ENCODE results near the gene DNER.

The DNER gene

DNA sequence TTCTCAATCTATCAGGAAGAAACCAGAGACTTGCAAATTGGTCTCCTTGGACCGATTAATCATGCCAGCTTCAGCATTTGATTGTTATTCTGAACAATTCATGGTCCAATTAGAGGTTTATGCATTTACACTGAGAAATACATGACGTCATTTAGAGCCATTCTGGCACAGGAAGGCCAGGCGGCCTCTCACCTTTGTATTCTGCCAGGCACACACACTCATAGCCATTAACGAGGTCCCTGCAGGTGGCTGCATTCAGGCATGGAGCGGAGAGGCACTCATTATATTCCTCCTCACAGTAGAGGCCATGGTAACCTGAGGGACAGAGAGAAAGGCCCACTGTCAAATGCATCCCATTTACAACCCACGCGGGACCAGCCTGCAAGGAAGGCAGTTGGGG lies 296.4 kb downstream of the DNER start:
- Histone ChIP-seq H3K4me3 (ENCODE audit: low read depth, low read length) (no peak overlapping the region), H3K27me3 (ENCODE audit: control insufficient read depth, insufficient read depth, low read length) (no peaks in the 10 kb centered on the region), H3K4me1 (ENCODE audit: control insufficient read depth, insufficient read depth, low read length) (peaks cover 4% of the 10 kb centered on the region), H3K36me3 (ENCODE audit: control insufficient read depth, insufficient read depth, low read length) (no peaks in the 10 kb centered on the region), H3K9ac (ENCODE audit: low read depth, low read length) (no peak overlapping the region), H3K9me3 (ENCODE audit: control insufficient read depth, insufficient read depth, low read length) (no peaks in the 10 kb centered on the region)

DNA sequence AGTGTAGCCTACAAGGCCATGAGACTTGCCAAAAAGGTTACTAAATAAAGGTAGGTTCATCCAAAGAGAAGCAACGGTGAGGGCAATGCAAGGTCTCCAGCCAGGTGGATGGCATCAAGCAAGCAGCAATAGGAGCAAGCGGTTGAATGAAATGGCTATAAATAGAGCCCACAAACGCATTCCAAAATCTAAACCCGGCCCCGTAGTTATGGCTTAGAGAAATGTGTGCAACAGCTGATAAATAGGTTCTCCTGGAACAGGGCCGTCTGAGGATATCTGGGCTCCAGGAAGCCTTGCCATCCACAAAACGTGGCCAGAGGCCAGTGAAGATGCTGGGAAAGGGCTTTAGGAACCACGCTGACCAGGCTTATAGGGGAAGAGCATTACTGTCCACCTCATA lies 297.2 kb downstream of the DNER start:
- no peak overlapping the region for H3K9ac ChIP-seq (ENCODE audit: low read depth, low read length)
- no peaks in the 10 kb centered on the region for H3K27me3 ChIP-seq (ENCODE audit: control insufficient read depth, insufficient read depth, low read length)
- no peaks in the 10 kb centered on the region for H3K36me3 ChIP-seq (ENCODE audit: control insufficient read depth, insufficient read depth, low read length)
- peaks cover 4% of the 10 kb centered on the region for H3K4me1 ChIP-seq (ENCODE audit: control insufficient read depth, insufficient read depth, low read length)
- no peaks in the 10 kb centered on the region for H3K9me3 ChIP-seq (ENCODE audit: control insufficient read depth, insufficient read depth, low read length)
- no peak overlapping the region for H3K4me3 ChIP-seq (ENCODE audit: low read depth, low read length)

DNA sequence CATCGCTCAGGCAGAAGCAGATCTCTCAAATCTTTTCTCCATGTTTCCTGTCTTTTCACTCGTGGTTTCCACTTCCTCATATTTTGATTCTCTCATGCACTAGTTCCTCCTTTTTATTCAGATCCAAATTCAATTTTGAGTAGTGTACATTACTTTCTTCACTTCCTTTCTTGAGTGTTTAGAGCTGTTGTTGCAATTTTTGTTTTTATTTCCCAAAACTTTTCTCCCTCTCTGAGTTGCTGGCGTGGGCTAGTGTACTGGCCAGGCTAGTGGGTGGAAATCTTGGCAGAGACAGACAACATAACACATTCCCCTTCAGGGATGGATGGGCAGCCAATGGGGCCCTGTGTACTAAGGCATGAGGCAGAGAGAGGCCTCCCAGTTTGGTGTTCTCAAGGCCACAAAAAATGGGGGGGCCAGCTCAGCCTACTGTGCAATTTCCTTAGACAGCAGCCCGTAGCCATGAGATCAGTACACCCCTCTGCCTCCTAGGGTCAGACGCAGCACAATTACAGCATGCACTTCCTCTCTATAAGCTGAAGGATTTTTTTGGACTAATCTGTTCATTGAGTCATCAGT lies 298.1 kb downstream of the DNER start:
- Histone ChIP-seq H3K4me3 (ENCODE audit: low read depth, low read length) (no peak overlapping the region), H3K4me1 (ENCODE audit: control insufficient read depth, insufficient read depth, low read length) (peaks cover 4% of the 10 kb centered on the region), H3K27me3 (ENCODE audit: control insufficient read depth, insufficient read depth, low read length) (no peaks in the 10 kb centered on the region), H3K9me3 (ENCODE audit: control insufficient read depth, insufficient read depth, low read length) (no peaks in the 10 kb centered on the region), H3K9ac (ENCODE audit: low read depth, low read length) (no peak overlapping the region), H3K36me3 (ENCODE audit: control insufficient read depth, insufficient read depth, low read length) (no peaks in the 10 kb centered on the region)

DNA sequence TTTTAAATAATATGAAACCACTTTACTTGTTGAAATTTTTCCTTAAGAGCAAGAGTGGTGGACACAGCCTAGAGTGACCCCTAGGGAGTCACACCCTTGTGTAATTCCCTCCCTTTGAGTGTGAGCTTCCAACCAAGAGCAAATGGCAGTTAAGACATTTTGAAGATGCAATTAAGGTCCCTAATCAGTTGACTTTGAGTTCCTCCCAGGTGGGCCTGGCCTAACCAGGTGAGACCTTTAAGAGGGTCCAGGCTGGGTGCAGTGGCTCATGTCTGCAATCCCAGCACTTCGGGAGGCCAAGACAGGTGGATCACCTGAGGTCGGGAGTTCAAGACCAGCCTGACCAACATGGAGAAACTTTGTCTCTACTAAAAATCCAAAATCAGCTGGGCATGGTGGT lies 299.7 kb downstream of the DNER start:
- no peaks in the 10 kb centered on the region for H3K27me3 ChIP-seq (ENCODE audit: control insufficient read depth, insufficient read depth, low read length)
- H3K4me3 ChIP-seq (ENCODE audit: low read depth, low read length): no peak overlapping the region
- H3K4me1 ChIP-seq (ENCODE audit: control insufficient read depth, insufficient read depth, low read length): peaks cover 9% of the 10 kb centered on the region
- H3K36me3 ChIP-seq (ENCODE audit: control insufficient read depth, insufficient read depth, low read length): no peaks in the 10 kb centered on the region
- H3K9ac ChIP-seq (ENCODE audit: low read depth, low read length): no peak overlapping the region
- no peaks in the 10 kb centered on the region for H3K9me3 ChIP-seq (ENCODE audit: control insufficient read depth, insufficient read depth, low read length)

DNA sequence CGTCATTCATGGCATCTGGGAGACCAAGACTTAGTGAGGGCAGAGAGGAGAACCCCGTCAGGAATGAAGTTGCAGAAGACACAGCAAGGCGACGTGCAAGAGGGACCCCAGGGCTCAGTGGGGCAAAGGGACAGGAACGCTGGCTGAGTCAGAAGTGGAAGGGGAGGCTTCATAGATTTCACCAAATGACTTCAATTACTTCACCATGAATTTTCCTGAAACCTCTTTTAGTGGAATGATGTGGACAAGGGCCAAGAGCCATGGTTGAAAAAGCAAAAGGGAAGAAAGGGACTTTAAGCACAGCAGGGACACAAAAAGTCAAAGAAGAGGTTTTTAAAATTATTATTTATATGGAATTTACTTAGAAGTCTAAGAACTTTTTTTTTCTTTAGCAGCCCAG lies 301.7 kb downstream of the DNER start:
- H3K9ac ChIP-seq (ENCODE audit: low read depth, low read length): no peak overlapping the region
- H3K36me3 ChIP-seq (ENCODE audit: control insufficient read depth, insufficient read depth, low read length): no peaks in the 10 kb centered on the region
- no peaks in the 10 kb centered on the region for H3K27me3 ChIP-seq (ENCODE audit: control insufficient read depth, insufficient read depth, low read length)
- peaks cover 15% of the 10 kb centered on the region for H3K4me1 ChIP-seq (ENCODE audit: control insufficient read depth, insufficient read depth, low read length)
- H3K4me3 ChIP-seq (ENCODE audit: low read depth, low read length): no peak overlapping the region
- H3K9me3 ChIP-seq (ENCODE audit: control insufficient read depth, insufficient read depth, low read length): no peaks in the 10 kb centered on the region

DNA sequence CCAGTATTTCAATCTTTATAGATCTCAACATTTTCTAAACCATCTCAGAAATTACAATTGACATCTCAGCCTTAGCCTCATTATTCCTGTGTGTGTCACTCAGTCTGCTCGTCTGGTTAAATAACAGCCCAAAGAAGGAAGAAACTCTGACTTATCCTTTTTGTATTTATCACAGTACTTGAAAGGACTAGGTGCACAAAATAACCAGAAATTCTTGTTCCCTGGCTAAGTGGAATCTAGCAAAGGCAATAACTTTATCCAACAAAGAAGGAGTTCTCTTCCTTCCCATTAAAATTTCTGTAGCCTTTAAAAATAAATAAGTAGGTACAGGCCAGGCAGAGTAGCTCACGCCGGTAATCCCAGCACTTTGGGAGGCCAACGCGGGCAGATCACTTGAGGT lies 303.4 kb downstream of the DNER start:
- peaks cover 15% of the 10 kb centered on the region for H3K4me1 ChIP-seq (ENCODE audit: control insufficient read depth, insufficient read depth, low read length)
- no peaks in the 10 kb centered on the region for H3K27me3 ChIP-seq (ENCODE audit: control insufficient read depth, insufficient read depth, low read length)
- H3K4me3 ChIP-seq (ENCODE audit: low read depth, low read length): no peak overlapping the region
- no peak overlapping the region for H3K9ac ChIP-seq (ENCODE audit: low read depth, low read length)
- H3K36me3 ChIP-seq (ENCODE audit: control insufficient read depth, insufficient read depth, low read length): no peaks in the 10 kb centered on the region
- no peaks in the 10 kb centered on the region for H3K9me3 ChIP-seq (ENCODE audit: control insufficient read depth, insufficient read depth, low read length)

DNA sequence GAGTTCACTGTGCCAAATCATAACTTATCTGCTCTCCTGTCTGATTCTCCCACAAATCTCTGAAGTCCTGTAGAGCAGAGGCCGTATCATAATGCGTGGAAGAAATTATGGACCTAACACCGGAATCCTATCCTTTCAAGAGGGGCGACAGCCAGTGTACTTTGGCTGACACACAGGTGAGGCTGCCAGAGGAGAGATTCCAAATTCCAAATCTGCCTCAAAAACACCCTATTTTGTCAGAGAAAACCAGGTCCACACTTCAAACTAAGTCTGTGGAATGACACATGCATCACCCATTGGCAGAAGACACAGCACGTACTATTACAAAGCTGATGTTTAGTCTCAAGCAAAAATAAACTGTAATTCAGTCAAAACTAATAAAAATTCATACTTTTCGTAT lies 304.1 kb downstream of the DNER start:
- no peaks in the 10 kb centered on the region for H3K9me3 ChIP-seq (ENCODE audit: control insufficient read depth, insufficient read depth, low read length)

DNA sequence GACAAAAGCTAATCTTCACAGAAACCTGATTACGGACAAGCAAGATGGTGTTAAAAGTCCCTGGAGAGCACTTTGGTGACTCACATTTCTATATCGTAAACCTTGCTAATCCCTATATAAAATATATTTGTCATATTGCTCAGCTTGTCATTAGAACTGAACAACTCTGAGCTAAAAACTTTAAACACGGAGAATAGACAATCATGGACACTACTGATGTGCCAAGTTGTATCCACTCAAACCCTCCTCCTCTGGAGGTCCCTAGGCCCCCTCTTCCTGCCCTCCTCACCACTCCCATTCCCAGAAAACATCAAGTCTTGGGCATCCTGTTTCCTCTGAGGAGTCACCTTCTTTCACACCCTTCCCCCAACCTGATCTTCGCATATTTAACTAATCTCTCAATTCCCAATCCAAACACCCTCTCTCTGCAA lies 304.6 kb downstream of the DNER start:
- H3K9ac ChIP-seq (ENCODE audit: low read depth, low read length): no peak overlapping the region
- no peaks in the 10 kb centered on the region for H3K9me3 ChIP-seq (ENCODE audit: control insufficient read depth, insufficient read depth, low read length)
- no peaks in the 10 kb centered on the region for H3K36me3 ChIP-seq (ENCODE audit: control insufficient read depth, insufficient read depth, low read length)
- H3K4me1 ChIP-seq (ENCODE audit: control insufficient read depth, insufficient read depth, low read length): peaks cover 15% of the 10 kb centered on the region
- H3K27me3 ChIP-seq (ENCODE audit: control insufficient read depth, insufficient read depth, low read length): no peaks in the 10 kb centered on the region
- no peak overlapping the region for H3K4me3 ChIP-seq (ENCODE audit: low read depth, low read length)

More for the DNA sequence above, 304.1 kb downstream of the DNER start:
- Histone ChIP-seq H3K27me3 (ENCODE audit: control insufficient read depth, insufficient read depth, low read length) (no peaks in the 10 kb centered on the region), H3K36me3 (ENCODE audit: control insufficient read depth, insufficient read depth, low read length) (no peaks in the 10 kb centered on the region), H3K4me1 (ENCODE audit: control insufficient read depth, insufficient read depth, low read length) (peaks cover 15% of the 10 kb centered on the region), H3K9ac (ENCODE audit: low read depth, low read length) (no peak overlapping the region), H3K4me3 (ENCODE audit: low read depth, low read length) (no peak overlapping the region)

DNA sequence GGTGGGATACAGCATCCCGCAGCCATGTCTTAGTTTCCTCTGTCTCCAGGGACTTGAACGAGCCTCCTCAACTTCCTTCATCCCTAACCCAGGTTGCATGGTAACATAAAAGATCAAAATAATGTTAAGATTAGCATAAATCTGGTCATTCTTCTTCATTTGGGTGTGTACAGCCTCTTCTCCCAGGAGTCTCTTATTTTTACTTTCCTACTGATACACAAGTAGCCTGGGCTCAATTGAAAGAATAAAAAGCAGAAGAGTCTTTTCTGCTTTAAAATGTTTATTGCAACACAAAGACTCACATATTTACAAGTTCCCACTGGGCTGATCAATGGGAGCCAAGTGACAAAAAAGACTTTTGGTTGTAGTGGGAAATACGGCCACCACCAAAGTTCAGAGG lies 305.4 kb downstream of the DNER start:
- no peak overlapping the region for H3K9ac ChIP-seq (ENCODE audit: low read depth, low read length)
- H3K27me3 ChIP-seq (ENCODE audit: control insufficient read depth, insufficient read depth, low read length): no peaks in the 10 kb centered on the region
- no peak overlapping the region for H3K4me3 ChIP-seq (ENCODE audit: low read depth, low read length)
- no peaks in the 10 kb centered on the region for H3K9me3 ChIP-seq (ENCODE audit: control insufficient read depth, insufficient read depth, low read length)
- H3K4me1 ChIP-seq (ENCODE audit: control insufficient read depth, insufficient read depth, low read length): peaks cover 15% of the 10 kb centered on the region
- no peaks in the 10 kb centered on the region for H3K36me3 ChIP-seq (ENCODE audit: control insufficient read depth, insufficient read depth, low read length)

DNA sequence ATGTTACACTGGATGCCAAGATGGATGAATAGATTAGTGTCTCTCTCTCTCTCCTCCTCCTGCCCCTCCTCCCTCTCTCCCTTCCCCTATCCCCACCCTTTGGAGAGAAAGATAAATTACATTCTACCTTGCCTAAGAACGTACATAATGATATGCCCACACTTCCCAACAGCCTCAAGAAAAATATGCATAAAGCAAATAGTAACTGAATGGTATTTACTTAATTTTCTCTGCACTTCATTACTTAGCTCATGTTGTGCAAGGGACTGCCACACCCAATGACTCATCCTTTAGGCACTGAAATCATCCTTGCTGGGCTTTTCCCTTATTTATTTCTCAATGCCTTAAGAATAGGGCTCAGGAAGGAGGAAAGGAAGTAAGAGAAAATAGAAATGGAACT lies 306.0 kb downstream of the DNER start:
- no peaks in the 10 kb centered on the region for H3K9me3 ChIP-seq (ENCODE audit: control insufficient read depth, insufficient read depth, low read length)
- no peak overlapping the region for H3K4me3 ChIP-seq (ENCODE audit: low read depth, low read length)
- H3K27me3 ChIP-seq (ENCODE audit: control insufficient read depth, insufficient read depth, low read length): no peaks in the 10 kb centered on the region
- no peaks in the 10 kb centered on the region for H3K36me3 ChIP-seq (ENCODE audit: control insufficient read depth, insufficient read depth, low read length)
- no peak overlapping the region for H3K9ac ChIP-seq (ENCODE audit: low read depth, low read length)
- H3K4me1 ChIP-seq (ENCODE audit: control insufficient read depth, insufficient read depth, low read length): peaks cover 15% of the 10 kb centered on the region

DNA sequence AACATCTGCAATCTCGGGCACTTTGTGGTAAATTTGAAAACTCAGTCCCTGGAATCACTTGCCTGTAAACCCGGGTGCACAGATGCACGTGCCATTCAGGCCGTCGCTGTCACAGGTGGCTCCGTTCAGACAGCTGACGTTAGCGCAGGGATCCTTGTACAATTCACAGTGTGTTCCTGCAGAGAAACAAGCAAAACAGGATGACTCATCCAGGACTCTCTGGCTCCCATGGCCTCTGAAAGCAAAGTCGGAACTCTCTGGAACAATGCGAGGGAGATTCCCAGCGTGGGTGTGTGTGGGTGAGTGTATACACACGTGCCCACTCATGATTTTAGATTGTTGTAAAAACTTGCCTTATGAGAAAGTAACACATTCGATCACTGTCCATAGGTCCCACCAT lies 307.2 kb downstream of the DNER start:
- no peaks in the 10 kb centered on the region for H3K36me3 ChIP-seq (ENCODE audit: control insufficient read depth, insufficient read depth, low read length)
- no peak overlapping the region for H3K4me3 ChIP-seq (ENCODE audit: low read depth, low read length)

DNA sequence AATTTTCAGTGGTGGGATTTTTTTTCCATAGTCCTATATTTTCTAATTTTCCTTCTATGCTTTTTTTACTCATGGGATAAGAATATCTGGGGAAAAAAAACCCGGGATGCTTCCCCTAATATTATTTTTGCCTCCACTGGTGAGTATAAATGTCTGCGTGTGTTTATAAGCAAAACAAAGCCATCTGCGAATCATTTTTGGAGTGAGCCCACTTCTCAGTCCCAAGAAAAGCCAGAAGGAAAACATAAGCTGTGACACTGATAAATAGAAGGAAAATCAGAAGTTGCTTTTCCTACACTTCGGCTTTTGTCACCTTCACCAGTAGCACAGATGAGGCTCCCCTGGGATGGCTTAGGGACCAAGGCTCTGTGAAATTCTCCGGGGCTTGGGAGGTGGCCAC lies 308.6 kb downstream of the DNER start:
- Histone ChIP-seq H3K9me3 (ENCODE audit: control insufficient read depth, insufficient read depth, low read length) (no peaks in the 10 kb centered on the region), H3K27me3 (ENCODE audit: control insufficient read depth, insufficient read depth, low read length) (no peaks in the 10 kb centered on the region), H3K36me3 (ENCODE audit: control insufficient read depth, insufficient read depth, low read length) (no peaks in the 10 kb centered on the region), H3K4me3 (ENCODE audit: low read depth, low read length) (no peak overlapping the region), H3K9ac (ENCODE audit: low read depth, low read length) (no peak overlapping the region), H3K4me1 (ENCODE audit: control insufficient read depth, insufficient read depth, low read length) (peaks cover 15% of the 10 kb centered on the region)

More for the DNA sequence above, 307.2 kb downstream of the DNER start:
- Histone ChIP-seq H3K27me3 (ENCODE audit: control insufficient read depth, insufficient read depth, low read length) (no peaks in the 10 kb centered on the region), H3K4me1 (ENCODE audit: control insufficient read depth, insufficient read depth, low read length) (peaks cover 15% of the 10 kb centered on the region), H3K9ac (ENCODE audit: low read depth, low read length) (no peak overlapping the region), H3K9me3 (ENCODE audit: control insufficient read depth, insufficient read depth, low read length) (no peaks in the 10 kb centered on the region)

Measured in iPS-15b (cell line).